ENCODE results near the gene DCST1.

The DCST1 gene

DNA sequence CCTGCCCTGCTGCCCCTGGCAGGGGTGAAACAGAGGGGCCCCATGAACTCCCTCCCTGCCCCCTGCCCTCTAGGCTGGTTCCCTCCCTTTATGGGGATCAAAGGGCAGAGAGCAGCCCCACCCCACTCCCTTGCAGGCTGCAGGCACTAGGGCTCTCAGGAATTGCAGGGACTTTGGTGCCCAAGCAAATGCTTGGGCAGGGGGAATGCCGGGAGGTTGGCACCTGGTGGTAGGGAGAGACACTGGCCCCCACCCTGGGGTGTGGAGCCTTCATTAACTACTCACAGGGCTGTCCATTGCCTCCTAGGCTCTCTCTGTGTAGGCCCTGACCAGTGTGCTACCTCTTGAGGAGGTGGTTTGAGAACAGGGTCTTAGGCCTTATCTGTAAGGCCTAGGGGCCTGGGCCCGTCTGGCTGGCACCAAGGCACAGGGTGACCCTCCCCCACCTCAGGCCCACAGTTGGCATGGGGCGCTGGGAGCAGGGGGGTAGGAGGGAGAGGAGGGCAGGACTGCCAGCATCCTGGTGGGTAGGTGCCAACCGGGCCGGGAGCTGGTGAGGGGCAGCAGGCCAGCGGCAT is 26.3 kb upstream of the DCST1 start:
- Histone ChIP-seq H3K9me3 (ENCODE audit: insufficient read depth, low read length) (no peaks in the 10 kb centered on the region), H3K36me3 (ENCODE audit: low read length) (no peaks in the 10 kb centered on the region), H2AFZ (ENCODE audit: low read depth, low read length, severe bottlenecking) (no peak overlapping the region), H3K9ac (ENCODE audit: low read length) (no peak overlapping the region), H3K4me3 (ENCODE audit: insufficient read depth, low read length, poor library complexity, severe bottlenecking) (no peak overlapping the region), H3K27me3 (ENCODE audit: low read length) (no peaks in the 10 kb centered on the region), H3K9me2 (replicated peaks; ENCODE audit: insufficient read depth, low read length) (no peaks in the 10 kb centered on the region), H3F3A (ENCODE audit: insufficient read depth) (no peaks in the 10 kb centered on the region), H3K79me2 (ENCODE audit: insufficient read depth, low read length) (no peaks in the 10 kb centered on the region), H3K4me2 (ENCODE audit: low read depth, low read length, poor library complexity, severe bottlenecking) (no peak overlapping the region), H3K27ac (ENCODE audit: low read depth, low read length) (no peak overlapping the region), H4K20me1 (ENCODE audit: low read depth, low read length) (no peaks in the 10 kb centered on the region)
- TF ChIP-seq, protein P1, sequence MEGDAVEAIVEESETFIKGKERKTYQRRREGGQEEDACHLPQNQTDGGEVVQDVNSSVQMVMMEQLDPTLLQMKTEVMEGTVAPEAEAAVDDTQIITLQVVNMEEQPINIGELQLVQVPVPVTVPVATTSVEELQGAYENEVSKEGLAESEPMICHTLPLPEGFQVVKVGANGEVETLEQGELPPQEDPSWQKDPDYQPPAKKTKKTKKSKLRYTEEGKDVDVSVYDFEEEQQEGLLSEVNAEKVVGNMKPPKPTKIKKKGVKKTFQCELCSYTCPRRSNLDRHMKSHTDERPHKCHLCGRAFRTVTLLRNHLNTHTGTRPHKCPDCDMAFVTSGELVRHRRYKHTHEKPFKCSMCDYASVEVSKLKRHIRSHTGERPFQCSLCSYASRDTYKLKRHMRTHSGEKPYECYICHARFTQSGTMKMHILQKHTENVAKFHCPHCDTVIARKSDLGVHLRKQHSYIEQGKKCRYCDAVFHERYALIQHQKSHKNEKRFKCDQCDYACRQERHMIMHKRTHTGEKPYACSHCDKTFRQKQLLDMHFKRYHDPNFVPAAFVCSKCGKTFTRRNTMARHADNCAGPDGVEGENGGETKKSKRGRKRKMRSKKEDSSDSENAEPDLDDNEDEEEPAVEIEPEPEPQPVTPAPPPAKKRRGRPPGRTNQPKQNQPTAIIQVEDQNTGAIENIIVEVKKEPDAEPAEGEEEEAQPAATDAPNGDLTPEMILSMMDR (IDR thresholded peaks at IDR 0.05; ENCODE audit: insufficient read depth, low read length, poor library complexity, severe bottlenecking): no peak
- no peak for TF ChIP-seq EZH2phosphoT487 (conservative IDR thresholded peaks at IDR 0.05; ENCODE audit: low read length)

DNA sequence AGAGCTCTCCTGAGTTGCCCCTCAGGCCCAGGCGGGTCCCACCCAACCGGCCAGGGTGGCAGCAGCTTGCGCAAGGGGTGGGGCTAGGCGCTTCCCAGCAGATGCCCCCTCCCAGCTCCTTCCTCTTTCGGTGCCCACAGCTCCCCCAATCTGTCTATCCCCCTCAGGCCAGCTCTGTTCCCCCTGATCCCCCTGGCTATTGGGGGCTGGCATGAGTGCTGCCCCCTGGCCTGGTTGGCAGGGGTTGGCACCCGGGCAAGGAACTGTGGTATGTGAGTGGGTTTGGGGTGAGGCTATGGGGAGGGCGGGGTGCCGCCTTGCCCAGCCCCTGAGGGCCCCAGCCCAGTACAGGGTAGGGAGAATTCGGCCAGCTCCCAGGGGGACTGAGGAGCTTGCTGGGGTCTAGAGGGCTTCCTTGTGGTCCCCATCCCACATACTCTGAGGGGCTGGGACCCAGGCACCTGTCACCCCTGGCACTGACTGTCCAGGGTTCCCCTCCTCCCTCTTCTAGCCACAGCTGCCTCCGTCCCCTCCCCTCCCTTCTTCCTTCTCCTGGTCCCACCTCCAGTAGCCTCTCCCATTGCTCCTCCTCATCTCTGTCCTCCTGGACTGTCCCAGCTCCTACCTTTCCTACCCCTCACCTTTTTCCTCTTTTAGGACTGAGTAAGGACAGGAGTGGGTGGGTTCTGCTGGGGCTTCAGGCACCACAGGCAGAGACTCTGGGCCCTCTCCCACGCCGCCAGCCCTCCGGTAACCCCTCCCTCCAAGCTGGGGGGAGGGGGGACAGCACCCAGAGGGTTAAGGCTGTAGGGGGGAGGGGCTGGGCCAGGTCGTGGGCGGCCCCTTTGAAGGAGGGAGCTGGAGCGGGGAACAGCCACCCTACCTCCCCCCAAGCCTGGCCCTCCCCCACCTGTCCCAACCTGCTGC is 25.3 kb upstream of the DCST1 start:
- H3K27me3 ChIP-seq (ENCODE audit: low read length): no peaks in the 10 kb centered on the region
- TF ChIP-seq, protein P1 (IDR thresholded peaks at IDR 0.05; ENCODE audit: insufficient read depth, low read length, poor library complexity, severe bottlenecking): no peak
- no peak for TF ChIP-seq EZH2phosphoT487 (conservative IDR thresholded peaks at IDR 0.05; ENCODE audit: low read length)

GRCh38 chr1:155009221-155009711 is 24.4 kb upstream of the DCST1 start:
- Histone ChIP-seq H3K9me3 (ENCODE audit: insufficient read depth, low read length) (no peaks in the 10 kb centered on the region), H3K4me3 (ENCODE audit: insufficient read depth, low read length, poor library complexity, severe bottlenecking) (no peak overlapping the region), H3K9ac (ENCODE audit: low read length) (no peak overlapping the region), H3K27ac (ENCODE audit: low read depth, low read length) (no peak overlapping the region), H3K27me3 (ENCODE audit: low read length) (no peaks in the 10 kb centered on the region), H3K9me2 (replicated peaks; ENCODE audit: insufficient read depth, low read length) (no peaks in the 10 kb centered on the region), H3K79me2 (ENCODE audit: insufficient read depth, low read length) (no peaks in the 10 kb centered on the region), H2AFZ (ENCODE audit: low read depth, low read length, severe bottlenecking) (no peak overlapping the region), H3K4me2 (ENCODE audit: low read depth, low read length, poor library complexity, severe bottlenecking) (no peak overlapping the region), H3K36me3 (ENCODE audit: low read length) (no peaks in the 10 kb centered on the region), H4K20me1 (ENCODE audit: low read depth, low read length) (no peaks in the 10 kb centered on the region), H3F3A (ENCODE audit: insufficient read depth) (no peaks in the 10 kb centered on the region)
- TF ChIP-seq, protein P1 (IDR thresholded peaks at IDR 0.05; ENCODE audit: insufficient read depth, low read length, poor library complexity, severe bottlenecking): no peak
- no peak for TF ChIP-seq EZH2phosphoT487 (conservative IDR thresholded peaks at IDR 0.05; ENCODE audit: low read length)

More for the DNA sequence above, 25.3 kb upstream of the DCST1 start:
- no peaks in the 10 kb centered on the region for H3K9me2 ChIP-seq (replicated peaks; ENCODE audit: insufficient read depth, low read length)
- H3K9me3 ChIP-seq (ENCODE audit: insufficient read depth, low read length): no peaks in the 10 kb centered on the region
- H3K9ac ChIP-seq (ENCODE audit: low read length): no peak overlapping the region
- no peak overlapping the region for H3K4me3 ChIP-seq (ENCODE audit: insufficient read depth, low read length, poor library complexity, severe bottlenecking)
- H3K27ac ChIP-seq (ENCODE audit: low read depth, low read length): no peak overlapping the region
- no peaks in the 10 kb centered on the region for H3F3A ChIP-seq (ENCODE audit: insufficient read depth)
- H2AFZ ChIP-seq (ENCODE audit: low read depth, low read length, severe bottlenecking): no peak overlapping the region
- no peaks in the 10 kb centered on the region for H4K20me1 ChIP-seq (ENCODE audit: low read depth, low read length)
- H3K79me2 ChIP-seq (ENCODE audit: insufficient read depth, low read length): no peaks in the 10 kb centered on the region
- no peak overlapping the region for H3K4me2 ChIP-seq (ENCODE audit: low read depth, low read length, poor library complexity, severe bottlenecking)
- H3K36me3 ChIP-seq (ENCODE audit: low read length): no peaks in the 10 kb centered on the region
